ENCODE results near the gene MIA2.

DNA sequence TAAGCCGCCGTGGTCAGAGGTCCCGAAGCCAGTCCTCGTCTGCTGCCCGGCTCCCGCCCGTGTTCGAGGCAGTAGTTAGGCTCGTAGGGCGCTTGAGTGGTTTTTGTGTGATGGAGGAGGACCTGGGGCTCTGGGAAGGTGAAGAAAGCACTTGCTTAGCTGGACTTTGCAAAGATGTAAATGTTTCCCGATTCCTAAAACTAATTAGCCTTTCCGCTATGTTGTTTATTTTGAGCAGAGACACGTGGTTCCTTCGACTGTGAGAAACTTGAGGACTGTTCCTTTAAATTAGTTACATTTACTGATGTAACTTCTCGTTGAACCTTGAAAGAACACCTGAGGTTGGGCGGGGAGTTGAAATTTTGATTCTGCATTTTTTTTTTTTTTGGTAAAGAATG is 33.9 kb downstream of the MIA2 start:
- TF ChIP-seq, protein P1, sequence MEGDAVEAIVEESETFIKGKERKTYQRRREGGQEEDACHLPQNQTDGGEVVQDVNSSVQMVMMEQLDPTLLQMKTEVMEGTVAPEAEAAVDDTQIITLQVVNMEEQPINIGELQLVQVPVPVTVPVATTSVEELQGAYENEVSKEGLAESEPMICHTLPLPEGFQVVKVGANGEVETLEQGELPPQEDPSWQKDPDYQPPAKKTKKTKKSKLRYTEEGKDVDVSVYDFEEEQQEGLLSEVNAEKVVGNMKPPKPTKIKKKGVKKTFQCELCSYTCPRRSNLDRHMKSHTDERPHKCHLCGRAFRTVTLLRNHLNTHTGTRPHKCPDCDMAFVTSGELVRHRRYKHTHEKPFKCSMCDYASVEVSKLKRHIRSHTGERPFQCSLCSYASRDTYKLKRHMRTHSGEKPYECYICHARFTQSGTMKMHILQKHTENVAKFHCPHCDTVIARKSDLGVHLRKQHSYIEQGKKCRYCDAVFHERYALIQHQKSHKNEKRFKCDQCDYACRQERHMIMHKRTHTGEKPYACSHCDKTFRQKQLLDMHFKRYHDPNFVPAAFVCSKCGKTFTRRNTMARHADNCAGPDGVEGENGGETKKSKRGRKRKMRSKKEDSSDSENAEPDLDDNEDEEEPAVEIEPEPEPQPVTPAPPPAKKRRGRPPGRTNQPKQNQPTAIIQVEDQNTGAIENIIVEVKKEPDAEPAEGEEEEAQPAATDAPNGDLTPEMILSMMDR (IDR thresholded peaks at IDR 0.05 in 4 of 5, conservative IDR thresholded peaks at IDR 0.05 in 1 of 5): no peak
- no peak for TF ChIP-seq POLR2A (IDR thresholded peaks at IDR 0.05)

All from gastrocnemius medialis (tissue), 4 donors.